ENCODE measurements around the gene HMCN1. TPM values are rescaled to one million over a fixed set of nuclear protein-coding genes. Genes with fewer than 3 reads are reported as not detected.

HMCN1 gene
- total RNA-seq, 4 donors from 2014 or later = 11.6 to 95.9 (median 78.6) TPM

- TF ChIP-seq EP300 (IDR thresholded peaks at IDR 0.05) (no peak), POLR2AphosphoS5 (IDR thresholded peaks at IDR 0.05) (no peak), CTCF (IDR thresholded peaks at IDR 0.05) (no peak), POLR2A (IDR thresholded peaks at IDR 0.05) (no peak)
- ATAC-seq = no peak
- WGBS, 2 donors (ENCODE audit: low coverage in 1 of 2) = 100% methylated on average over 1 of the region's 1 CpG
- Histone ChIP-seq H3K4me1 (peaks cover under 1 to 7% (median 3%) of the 10 kb centered on the region in 3 donors), H3K9me3 (peaks cover 0 to 3% (median 0%) of the 10 kb centered on the region in 3 donors), H3K27ac (no peak overlapping the region), H3K4me3 (no peak overlapping the region), H3K36me3 (no peaks in the 10 kb centered on the region), H3K27me3 (no peaks in the 10 kb centered on the region)
Observed at GRCh38 chr1:185795181-185795580, 61.0 kb downstream of the HMCN1 start.

- Histone ChIP-seq H3K27me3 (no peaks in the 10 kb centered on the region), H3K4me3 (no peak overlapping the region), H3K27ac (no peak overlapping the region), H3K4me1 (peaks cover 0 to under 1% (median 0%) of the 10 kb centered on the region in 3 donors), H3K9me3 (peaks cover 0 to 3% (median 0%) of the 10 kb centered on the region in 3 donors), H3K36me3 (no peaks in the 10 kb centered on the region)
- TF ChIP-seq EP300 (IDR thresholded peaks at IDR 0.05) = no peak
- TF ChIP-seq POLR2A (IDR thresholded peaks at IDR 0.05) = no peak
- TF ChIP-seq POLR2AphosphoS5 (IDR thresholded peaks at IDR 0.05) = no peak
- TF ChIP-seq CTCF (IDR thresholded peaks at IDR 0.05) = no peak
- ATAC-seq = no peak
Observed at GRCh38 chr1:185798505-185798904, 64.3 kb downstream of the HMCN1 start.

GRCh38 chr1:185803241-185803640, 69.0 kb downstream of the HMCN1 start:
- Histone ChIP-seq H3K27me3 (no peaks in the 10 kb centered on the region), H3K36me3 (no peaks in the 10 kb centered on the region), H3K27ac (no peak overlapping the region), H3K4me3 (no peak overlapping the region), H3K4me1 (peaks cover 0 to 20% (median 0%) of the 10 kb centered on the region in 3 donors), H3K9me3 (no peaks in the 10 kb centered on the region)
- no peak for ATAC-seq
- WGBS, 2 donors (ENCODE audit: low coverage in 1 of 2) = 50 to 67% methylated on average over 1 of the region's 1 CpG
- TF ChIP-seq POLR2AphosphoS5 (IDR thresholded peaks at IDR 0.05) = no peak
- TF ChIP-seq CTCF (IDR thresholded peaks at IDR 0.05) = no peak
- no peak for TF ChIP-seq POLR2A (IDR thresholded peaks at IDR 0.05)
- TF ChIP-seq EP300 (IDR thresholded peaks at IDR 0.05) = no peak

DNA sequence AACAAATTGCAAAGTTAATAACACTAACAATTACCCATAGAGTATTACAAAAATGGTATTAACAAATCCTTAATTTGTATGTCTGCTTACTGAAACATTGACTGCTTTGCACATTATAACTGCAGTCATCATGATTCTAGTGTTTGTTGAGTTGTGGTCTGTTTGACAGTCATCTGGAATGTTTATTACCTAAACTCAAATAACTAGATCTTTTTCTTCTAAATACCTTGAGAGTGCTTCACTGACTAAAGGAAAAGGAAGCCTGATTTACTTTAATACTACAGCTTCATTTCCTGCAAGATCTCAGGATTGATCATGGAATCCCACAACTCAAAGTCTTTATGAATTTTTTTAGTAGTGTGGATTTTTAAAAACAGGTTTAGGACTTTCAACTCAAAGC, 70.0 kb downstream of the HMCN1 start:
- Histone ChIP-seq H3K9me3 (no peaks in the 10 kb centered on the region), H3K4me3 (no peak overlapping the region), H3K27ac (no peak overlapping the region), H3K27me3 (no peaks in the 10 kb centered on the region), H3K36me3 (no peaks in the 10 kb centered on the region), H3K4me1 (peaks cover 0 to 20% (median 0%) of the 10 kb centered on the region in 3 donors)
- TF ChIP-seq POLR2A (IDR thresholded peaks at IDR 0.05) = no peak
- no peak for TF ChIP-seq POLR2AphosphoS5 (IDR thresholded peaks at IDR 0.05)
- no peak for TF ChIP-seq CTCF (IDR thresholded peaks at IDR 0.05)
- ATAC-seq = no peak

- Histone ChIP-seq H3K4me3 (no peak overlapping the region), H3K27me3 (no peaks in the 10 kb centered on the region), H3K27ac (no peak overlapping the region), H3K4me1 (peaks cover 0 to 20% (median 0%) of the 10 kb centered on the region in 3 donors), H3K36me3 (no peaks in the 10 kb centered on the region), H3K9me3 (no peaks in the 10 kb centered on the region)
- 56 to 64% methylated on average over 2 to 3 of the region's 3 CpGs for WGBS, 2 donors (ENCODE audit: low coverage in 1 of 2)
- TF ChIP-seq POLR2AphosphoS5 (IDR thresholded peaks at IDR 0.05) (no peak), CTCF (IDR thresholded peaks at IDR 0.05) (no peak), POLR2A (IDR thresholded peaks at IDR 0.05) (no peak)
- no peak for ATAC-seq
Observed at GRCh38 chr1:185804608-185805007, 70.4 kb downstream of the HMCN1 start.
